ENCODE data around the gene SDCBP2.
"Not testable (repeated sequence)": the region's sequence is repeated elsewhere in the genome, so short reads cannot be mapped to it uniquely, and the experiment has no call there.

Gene SDCBP2

DNA sequence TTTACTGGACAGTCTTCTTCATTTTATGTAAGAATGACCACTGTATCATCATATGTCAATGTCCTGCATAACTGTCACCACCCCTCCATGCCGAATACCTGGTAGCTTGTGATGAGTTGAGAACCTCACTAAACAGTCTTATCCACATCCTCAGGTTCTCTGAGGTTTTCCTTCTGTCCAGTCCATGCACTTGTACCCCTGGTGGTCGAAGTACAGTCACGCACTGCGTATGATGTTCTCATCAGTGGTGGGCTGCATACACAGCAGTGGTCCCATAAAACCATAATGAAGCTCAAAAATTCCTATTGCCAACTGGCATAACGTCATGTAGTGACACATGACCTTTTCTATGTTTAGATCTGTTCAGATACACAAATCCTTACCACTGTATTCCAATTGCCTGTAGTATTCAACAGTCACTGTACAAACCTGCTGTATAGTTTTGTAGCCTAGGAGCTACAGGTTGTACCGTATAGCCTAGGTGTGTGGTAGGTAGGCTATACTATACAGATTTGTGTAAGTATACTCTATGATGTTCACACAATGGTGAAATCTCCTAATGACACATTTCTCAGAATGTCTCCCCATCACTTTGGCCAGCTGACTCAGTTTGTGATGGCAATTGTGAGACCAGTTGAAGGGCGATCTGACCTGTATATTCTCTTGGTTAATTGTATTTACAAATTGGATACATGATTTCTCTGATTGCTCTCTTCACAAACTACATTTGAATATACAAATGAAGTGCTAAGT lies 31.3 kb upstream of the SDCBP2 start:
- DNase-seq (ENCODE audit: low spot score) = no peak

DNA sequence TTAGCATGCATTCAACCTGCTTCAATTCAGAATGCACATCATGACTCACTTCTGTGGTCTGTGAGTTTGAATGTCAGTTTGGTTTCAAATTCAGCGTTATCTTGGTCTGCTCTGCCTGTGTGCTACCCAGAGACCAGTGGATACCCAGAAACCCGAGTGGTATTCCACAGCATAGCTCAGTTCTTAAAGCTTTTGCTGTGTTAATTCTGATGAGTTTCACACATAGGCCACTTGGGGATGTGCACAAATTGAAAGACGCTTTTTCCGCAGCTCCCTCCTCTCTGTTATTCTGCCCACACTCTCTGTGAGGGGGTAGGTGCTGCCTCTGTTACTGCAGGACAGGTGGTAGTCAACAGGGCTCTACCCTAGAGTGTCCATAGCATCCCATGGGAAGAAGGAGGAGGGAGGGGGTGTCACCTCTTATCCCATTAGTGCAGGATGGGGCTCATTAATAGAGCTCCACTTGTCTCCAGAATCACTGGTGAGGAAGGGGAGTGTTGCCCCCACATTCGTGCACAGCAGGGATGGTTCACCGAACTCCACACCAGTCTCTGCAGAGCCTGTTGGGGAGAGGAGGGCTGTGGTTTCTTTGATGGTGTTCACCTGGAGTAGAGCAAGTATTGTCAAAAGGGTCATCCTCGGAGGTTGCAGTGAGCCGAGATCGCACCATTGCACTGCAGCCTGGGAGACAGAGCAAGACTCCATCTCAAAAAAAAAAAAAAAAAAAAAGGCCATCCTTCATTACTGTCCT lies 29.2 kb upstream of the SDCBP2 start:
- no peak for DNase-seq (ENCODE audit: low spot score)

DNA sequence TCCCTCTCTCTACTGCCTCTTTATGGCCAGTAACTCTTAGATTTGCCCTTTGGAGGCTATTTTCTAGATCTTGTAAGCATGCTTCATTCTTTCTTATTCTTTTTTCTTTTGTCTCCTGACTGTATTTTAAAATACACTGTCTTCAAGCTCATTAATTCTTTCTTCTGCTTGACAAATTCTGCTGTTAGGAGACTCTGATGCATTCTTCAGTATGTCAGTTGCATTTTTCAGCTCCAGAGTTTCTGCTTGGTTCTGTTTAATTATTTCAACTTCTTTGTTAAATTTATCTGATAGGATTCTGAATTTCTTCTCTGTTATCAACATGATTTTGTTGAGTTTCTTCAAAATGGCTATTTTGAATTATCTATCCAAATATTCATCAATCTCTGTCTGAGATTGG lies 25.0 kb upstream of the SDCBP2 start:
- DNase-seq (ENCODE audit: low spot score) = no peak

DNA sequence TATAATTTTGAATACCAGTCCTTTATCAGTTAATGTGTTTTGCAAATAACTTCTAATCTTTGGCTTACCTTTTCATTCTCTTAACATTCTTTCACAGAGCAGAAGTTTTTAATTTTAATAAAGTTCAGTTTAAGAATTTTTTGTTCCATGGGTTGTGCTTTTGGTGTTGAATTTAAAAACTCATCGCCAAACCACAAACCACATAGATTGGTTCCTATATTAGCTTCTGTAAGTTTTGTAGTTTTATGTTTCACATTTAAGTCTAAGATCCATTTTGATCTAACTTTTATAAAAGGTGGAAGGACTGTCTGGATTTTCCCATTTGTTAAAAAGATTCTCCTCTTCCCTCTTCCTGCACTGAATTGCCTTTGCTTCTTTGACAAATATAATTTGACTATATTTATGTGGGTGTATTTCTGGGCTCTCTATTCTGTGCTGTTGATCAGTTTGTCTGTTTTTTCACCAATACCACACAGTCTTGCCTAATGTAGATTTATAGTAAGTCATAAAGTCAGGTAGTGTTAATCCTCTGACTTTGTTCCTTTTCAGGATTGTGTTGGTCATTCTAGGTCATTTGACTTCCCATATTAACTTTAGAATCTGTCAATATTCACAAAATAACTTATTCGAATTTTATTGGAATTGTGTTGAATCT lies 17.5 kb upstream of the SDCBP2 start:
- DNase-seq (ENCODE audit: low spot score) = no peak

DNA sequence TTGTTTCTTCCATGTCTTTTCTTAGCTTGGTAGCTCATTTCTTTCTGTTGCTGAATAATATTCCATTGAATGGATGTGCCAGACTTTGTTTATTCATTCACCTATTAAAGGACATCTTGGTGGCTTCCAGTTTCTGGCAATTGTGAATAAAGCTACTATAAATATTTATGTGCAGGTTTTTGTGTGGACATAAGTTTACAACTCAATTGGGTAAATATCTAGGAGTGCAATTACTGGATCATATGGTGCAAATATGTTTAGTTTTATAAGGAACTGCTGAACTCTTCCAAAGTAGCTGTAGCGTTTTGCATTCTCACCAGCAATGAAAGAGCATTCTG lies 16.8 kb upstream of the SDCBP2 start:
- DNase-seq (ENCODE audit: low spot score) = no peak

DNA sequence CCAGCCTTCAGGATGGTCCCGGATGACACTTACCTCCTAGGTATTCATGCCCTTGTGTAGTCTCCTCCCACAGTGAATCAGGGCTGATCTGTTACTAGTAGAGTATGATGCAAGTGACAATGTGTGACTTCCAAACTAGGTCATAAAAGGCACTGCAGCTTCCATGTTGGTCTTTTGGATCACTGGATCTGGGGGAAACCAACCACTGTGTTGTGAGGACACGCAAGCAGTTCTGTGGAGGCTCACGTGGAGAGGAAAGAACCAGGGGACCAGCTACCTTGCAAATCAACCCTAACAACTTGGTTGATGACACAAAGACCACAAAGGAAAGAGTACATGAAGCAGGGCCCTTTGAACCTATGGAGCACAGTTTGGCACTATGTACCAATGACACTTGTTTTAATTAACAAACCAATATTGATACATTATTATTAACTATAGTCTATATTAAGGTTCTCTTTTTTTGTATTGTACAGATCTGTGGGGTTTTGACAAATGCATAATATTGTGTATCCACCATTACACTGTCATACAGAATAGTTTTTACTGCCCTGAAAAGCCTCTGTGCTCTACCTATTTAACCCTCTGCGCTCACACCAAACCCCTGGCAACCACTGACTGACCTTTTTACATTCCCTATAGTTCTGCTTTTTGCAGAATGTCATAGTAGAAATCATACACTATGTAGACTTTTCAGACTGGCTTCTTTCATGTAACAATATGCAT lies 16.3 kb upstream of the SDCBP2 start:
- DNase-seq (ENCODE audit: low spot score) = no peak

DNA sequence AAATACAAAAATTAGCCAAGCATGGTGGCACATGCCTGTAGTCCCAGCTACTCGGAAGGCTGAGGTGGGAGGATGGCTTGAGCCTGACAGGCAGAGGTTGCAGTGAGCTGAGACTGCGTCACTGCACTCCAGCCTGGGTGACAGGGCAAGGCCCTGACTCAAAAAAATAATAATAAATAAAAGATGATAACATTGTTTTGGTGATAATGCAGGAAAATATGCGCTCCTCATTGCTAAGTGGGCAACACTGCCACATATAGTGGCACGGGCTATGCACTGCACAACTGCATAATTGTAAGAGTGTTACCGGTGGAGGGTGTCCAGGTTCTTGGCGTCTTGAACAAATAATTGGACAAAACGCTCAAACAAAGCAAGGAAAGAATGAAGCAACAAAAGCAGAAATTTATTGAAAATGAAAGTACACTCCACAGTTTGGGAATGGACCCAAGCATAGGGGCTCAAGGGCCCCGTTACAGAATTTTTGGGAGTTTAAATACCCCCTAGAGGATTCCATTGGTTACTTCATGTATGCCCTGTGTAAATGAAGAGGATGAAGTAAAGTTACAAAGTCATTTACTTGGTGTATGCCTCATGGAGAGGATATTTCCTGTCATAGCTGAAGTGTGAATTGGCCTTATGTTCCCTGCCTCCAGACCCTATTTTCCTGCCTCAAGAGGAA lies 14.6 kb upstream of the SDCBP2 start:
- not testable (repeated sequence) for DNase-seq (ENCODE audit: low spot score)

DNA sequence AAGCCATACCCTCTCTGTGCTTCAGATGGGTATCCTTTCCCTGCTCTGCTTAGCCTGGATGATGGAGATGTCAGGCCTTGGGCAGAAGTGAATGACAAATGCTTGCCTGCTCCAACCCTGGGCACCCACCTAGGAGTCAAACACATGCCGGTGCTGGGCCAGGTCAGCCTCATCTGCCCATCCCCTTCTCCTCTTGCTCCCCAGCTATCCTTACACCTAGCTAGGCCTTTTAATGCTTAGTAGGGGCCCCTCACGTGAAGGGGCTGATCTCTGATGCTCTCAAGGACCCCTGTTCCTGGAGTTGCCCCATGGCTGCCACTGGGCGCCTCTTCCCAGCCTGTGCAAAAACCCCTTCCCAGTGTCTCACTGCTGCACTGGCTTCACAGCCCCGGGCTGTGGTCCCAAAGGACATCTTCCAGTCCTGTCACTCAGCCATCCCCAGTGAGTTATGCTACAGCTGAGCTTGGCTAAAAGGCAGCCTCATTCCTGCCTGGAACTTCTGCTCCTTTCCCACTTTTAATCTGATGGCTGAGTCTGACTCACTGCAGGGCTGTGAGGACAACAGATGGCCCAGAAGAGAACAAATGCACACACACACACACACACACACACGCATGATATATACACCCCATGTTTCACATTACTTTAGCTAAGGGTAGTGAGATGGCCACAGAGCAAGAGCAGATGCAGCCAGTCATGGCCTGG lies 12.8 kb upstream of the SDCBP2 start:
- DNase-seq (ENCODE audit: low spot score) = no peak

DNA sequence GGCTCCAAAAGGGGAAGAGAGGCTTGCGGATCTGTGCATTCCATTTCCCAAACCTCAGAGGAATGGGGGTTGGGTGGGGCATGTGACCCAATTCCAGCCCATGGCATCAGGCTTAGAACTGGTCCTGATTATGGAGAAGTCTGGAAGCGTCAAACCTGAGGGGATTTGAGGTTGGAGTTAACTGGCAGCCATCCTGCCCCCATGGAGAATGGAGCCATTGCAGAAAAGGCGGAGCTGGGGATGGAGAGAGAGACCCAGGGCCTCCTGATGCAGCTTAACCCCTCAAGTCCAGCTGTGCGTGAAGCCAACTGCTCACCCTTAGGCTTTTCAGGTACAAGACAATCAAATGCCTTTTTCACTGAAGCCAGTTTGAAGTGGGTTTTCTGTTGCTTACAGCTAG lies 9.9 kb upstream of the SDCBP2 start:
- DNase-seq (ENCODE audit: low spot score) = no peak

DNA sequence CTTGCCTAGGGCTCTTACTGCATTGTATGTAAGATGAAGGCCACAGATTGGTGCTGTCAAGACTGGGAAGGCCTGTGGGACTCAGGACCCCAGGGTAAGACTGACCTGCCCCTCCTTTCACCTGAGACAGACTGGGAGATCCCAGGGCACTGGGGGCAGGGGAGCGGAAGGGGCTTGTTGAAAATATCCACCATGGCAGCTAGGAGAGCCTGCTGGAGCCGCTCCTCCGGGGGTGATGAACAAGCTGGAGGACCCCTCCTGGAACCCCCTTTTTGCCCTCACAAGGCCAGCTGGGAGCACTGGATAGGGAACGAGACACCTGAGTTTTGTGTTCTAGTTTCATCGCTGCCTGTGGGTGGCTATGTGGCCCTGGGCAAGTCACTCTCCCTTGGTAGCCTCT lies 9.2 kb upstream of the SDCBP2 start:
- DNase-seq (ENCODE audit: low spot score) = no peak

DNA sequence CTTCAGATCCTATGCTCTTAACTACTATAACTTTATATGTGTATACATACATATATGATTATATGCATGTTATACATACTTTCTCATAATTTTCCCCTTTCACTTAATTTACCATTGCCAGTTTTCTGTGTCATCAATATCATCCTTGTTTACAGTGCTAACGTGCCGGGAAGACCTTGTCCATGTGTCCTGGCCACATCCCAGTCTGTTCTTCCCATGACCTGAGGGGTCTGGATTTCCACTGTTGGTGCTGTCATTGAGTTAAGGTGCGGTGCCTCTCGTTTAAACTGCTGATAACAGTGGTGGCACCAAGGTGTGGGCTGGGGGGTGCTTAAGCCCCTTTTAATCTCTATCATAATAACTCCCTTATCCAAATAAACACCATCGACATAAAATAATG lies 8.5 kb upstream of the SDCBP2 start:
- no peak for DNase-seq (ENCODE audit: low spot score)

DNA sequence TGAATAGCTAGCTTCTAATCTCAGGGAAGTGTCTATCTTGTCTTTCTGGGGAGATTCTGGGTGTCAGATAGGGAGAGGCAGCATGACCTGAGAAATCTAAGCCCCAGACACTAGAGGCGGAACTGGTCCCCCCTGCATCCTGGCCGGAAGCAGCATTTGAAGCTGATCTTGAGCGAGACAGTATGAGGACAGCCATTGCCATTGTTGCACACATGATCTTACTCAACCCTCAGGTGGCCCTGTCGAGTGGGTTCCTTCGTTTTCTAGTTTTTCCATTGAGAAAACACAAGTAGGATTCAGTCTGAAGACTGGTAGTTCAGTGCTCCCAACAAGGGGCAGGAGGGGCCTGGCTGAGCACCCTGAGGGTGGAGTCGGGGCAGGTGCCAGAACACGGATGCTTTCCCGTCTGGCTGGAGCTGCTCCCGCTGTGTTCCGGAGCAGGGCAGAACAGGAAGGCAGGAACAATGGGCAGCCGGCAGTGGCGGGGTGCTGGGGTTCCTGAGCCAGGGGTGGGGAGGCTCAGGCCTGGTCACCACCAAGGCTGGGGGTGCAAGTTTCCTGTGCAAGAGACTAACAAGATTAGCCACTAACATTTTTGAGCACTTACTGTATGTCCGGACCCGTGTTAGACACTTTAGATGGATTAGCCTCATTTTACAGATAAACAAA lies 7.9 kb upstream of the SDCBP2 start:
- no peak for DNase-seq (ENCODE audit: low spot score)

DNA sequence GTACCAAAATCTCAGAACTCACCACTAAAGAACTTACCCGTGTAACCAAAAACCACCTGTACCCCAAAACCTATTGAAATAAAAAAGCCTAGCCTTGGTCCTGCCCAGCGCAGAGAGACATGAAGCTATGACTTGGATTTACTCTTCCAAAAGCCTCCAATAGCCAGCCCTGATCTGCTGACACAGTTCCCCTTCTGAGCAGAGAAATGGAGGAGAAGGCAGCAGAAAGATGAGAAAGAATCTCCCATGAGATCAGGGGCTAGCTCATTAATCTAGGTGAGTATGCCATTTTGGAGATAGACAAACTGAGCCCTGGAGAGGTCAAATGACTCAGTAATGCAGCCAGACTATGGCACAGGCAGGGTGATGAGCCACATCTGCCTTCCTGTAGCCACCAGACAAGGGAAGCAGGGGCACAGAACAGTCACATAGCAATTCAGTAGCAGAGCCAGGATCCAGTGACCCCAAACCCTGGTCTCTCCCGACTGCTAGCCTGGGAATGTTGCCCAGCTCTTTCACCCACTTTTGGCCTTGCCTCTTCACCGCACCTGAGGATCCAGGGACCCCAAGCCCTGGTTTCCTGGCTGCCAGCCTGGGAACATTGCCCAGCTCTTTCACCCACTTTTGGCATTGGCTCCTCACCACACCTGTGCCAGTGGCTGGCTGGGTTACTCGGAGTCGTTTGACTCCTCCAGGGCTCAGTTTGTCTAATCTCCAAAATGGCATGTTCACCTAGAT lies 7.2 kb upstream of the SDCBP2 start:
- DNase-seq (ENCODE audit: low spot score) = no peak

DNA sequence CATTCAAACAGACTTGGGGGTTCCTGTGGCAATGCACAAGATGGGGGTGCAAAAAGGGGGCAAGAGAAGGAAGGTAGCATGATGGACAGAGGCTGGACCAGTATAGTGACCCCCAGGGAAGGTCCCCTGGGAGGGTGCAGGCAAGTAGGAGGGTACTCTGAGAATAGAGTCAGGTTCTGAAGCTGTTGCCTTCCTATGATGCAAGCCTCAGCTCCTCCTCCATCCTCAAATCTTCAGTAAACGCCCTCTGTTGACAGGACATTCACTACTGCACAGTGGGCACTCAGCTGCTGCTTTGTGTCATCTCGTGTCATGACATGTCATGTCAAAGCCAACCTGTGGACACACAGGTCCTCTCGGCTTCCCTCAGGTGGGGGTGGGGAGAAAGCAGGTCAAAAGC lies 5.8 kb upstream of the SDCBP2 start:
- DNase-seq (ENCODE audit: low spot score) = no peak

DNA sequence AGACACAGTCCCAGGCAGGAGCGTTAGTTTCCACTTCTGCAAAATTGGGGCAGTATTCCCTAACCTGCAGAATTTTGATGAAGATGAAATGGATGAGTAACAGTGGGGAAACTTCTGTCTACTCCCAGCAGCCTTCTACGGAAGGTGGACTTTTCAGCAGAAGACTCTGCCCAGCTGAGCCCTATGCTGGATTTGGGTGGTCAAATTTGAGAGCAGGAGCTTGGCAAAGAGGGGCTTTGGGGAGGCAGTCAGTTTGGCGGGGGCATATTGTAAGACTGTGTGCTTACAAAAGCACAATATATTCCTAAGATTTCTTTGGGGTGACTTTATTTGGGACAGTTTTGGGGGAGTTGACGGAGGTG lies 5.4 kb upstream of the SDCBP2 start:
- DNase-seq (ENCODE audit: low spot score) = no peak

DNA sequence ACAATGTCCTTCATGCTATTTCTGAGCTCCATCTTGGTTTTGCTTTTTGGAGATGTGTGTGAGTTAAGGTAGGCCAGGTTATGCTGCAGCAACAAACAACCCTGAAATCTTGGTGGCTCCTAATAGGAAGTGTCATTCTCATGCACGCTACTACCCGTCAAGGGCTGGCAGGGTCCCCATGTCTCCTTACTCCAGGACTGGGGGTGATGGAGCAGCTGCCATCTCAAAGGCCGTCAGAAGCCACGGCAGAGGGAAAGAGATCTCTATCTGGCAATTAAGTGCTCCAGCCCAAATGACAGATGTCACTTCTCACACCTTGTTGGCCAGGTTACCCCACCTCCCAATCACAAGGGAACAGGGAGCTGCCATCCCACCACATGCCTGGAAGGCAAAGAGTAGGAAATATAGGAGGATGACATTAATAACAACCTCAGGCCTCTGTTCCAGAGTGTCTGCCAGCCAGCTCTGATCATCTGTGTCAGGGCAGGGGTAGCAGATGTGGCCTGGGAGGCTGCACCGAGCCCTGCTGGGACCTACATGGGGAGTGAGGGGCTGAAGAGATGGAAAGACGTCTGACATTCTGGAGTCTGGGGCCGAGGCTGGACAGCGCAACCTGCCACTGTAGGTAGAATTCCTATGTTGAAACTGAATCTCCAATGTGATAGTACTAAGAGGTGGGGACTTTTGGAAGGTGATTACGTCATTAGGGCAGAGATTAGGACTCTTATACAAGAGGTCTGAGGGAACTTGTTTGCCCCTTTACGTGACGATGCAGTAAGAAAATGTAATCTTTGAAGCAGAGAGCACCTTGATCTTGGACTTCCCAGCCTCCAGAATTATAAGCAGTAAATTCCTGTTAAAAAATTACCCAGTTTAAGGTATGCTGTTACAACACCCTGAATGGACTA lies 4.8 kb upstream of the SDCBP2 start:
- no peak for DNase-seq (ENCODE audit: low spot score)

DNA sequence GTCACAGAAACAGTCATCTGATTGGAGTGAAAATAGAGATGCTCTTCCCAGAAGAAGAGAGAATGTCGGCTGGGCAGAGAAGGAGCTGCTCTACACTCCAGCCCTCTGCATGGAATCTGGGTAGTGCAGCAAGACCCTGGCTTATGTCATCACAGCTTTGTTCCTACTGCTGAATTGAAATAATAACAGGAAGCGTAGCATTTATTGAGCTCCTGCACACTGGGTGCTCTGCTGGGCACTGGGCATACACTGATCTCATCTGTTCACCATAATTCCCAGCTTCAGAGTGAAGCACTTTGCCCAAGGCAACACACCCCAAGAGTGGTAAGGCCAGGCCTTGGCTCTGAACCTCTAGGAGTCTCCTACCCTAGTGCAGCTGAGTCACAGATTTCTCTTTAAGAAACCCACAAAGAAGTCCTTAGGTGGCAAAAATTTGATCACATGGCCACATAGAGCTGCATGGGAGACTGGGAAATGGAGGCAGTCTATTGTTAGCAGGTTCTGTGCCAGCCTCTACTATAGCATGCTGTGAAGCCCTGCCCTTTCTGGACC lies 3.9 kb upstream of the SDCBP2 start:
- no peak for DNase-seq (ENCODE audit: low spot score)

DNA sequence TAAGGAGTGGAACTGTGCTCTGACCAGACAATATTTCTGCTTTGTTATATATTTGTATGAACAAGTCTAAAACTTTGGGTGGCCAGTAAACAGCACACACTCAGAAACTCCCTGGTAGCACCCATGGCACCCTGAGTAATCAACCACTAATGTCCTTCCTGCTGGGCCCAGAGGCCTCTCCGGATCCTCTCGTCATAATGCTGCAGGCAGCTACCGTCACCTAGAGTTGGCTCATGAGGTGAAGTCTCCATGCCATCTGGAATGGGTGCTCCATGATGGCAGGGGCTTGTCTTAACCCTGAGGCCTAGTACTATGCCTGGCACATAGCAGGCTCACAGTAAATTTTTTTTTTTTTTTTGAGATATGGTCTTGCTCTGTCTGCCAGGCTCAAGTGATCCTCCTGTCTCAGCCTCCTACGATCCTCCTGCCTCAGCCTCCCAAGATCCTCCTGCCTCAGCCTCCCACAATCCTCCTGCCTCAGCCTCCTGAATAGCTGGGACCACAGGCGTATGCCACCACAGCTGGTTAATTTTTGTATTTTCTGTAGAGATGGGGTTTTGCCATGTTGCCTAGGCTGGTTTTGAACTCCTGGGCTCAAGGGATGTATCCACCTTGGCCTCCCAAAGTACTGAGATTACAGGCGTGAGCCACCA lies 3.0 kb upstream of the SDCBP2 start:
- DNase-seq (ENCODE audit: low spot score) = no peak

Measured in SK-N-DZ (cell line).